Measurements from ENCODE around the gene EYS. TPM values are rescaled to one million over a fixed set of nuclear protein-coding genes. Genes with fewer than 3 reads are reported as not detected.

The EYS gene
- total and polyA plus RNA-seq, 2 experiments from 2014 or later, result under 0.01 to 0.15 TPM

GRCh38 chr6:63724721-63725120 lies 1982.3 kb downstream of the EYS start:
- no peak for TF ChIP-seq CTCF (IDR thresholded peaks at IDR 0.05; ENCODE audit: low read depth, low read length)
- Histone ChIP-seq H3K9me3 (ENCODE audit: low read depth) (no peaks in the 10 kb centered on the region), H3K4me3 (no peak overlapping the region), H3K27me3 (no peaks in the 10 kb centered on the region), H3K36me3 (no peaks in the 10 kb centered on the region), H3K27ac (no peak overlapping the region), H3K4me1 (ENCODE audit: low read depth) (no peaks in the 10 kb centered on the region)
- no peak for DNase-seq (ENCODE audit: low read depth in 1 of 2, low spot score in 1 of 2)

GRCh38 chr6:63721181-63721580 lies 1985.8 kb downstream of the EYS start:
- H3K9me3 ChIP-seq (ENCODE audit: low read depth), result no peaks in the 10 kb centered on the region
- H3K4me3 ChIP-seq, result no peak overlapping the region
- TF ChIP-seq CTCF (IDR thresholded peaks at IDR 0.05; ENCODE audit: low read depth, low read length), result no peak
- H3K36me3 ChIP-seq, result no peaks in the 10 kb centered on the region
- DNase-seq (ENCODE audit: low read depth in 1 of 2, low spot score in 1 of 2), result no peak
- no peak overlapping the region for H3K27ac ChIP-seq
- H3K27me3 ChIP-seq, result no peaks in the 10 kb centered on the region
- H3K4me1 ChIP-seq (ENCODE audit: low read depth), result no peaks in the 10 kb centered on the region

- DNase-seq (ENCODE audit: low read depth in 1 of 2, low spot score in 1 of 2), result no peak
Observed at GRCh38 chr6:63716169-63716568, 1990.9 kb downstream of the EYS start.

GRCh38 chr6:63714091-63714490 lies 1992.9 kb downstream of the EYS start:
- no peaks in the 10 kb centered on the region for H3K9me3 ChIP-seq (ENCODE audit: low read depth)
- no peak overlapping the region for H3K27ac ChIP-seq
- TF ChIP-seq CTCF (IDR thresholded peaks at IDR 0.05; ENCODE audit: low read depth, low read length), result no peak
- peaks cover 47% of the 10 kb centered on the region for H3K36me3 ChIP-seq
- no peaks in the 10 kb centered on the region for H3K4me1 ChIP-seq (ENCODE audit: low read depth)
- no peaks in the 10 kb centered on the region for H3K27me3 ChIP-seq
- DNase-seq (ENCODE audit: low read depth in 1 of 2, low spot score in 1 of 2), result no peak
- no peak overlapping the region for H3K4me3 ChIP-seq

More at GRCh38 chr6:63716169-63716568, 1990.9 kb downstream of the EYS start:
- Histone ChIP-seq H3K27ac (no peak overlapping the region), H3K4me1 (ENCODE audit: low read depth) (no peaks in the 10 kb centered on the region), H3K9me3 (ENCODE audit: low read depth) (no peaks in the 10 kb centered on the region), H3K4me3 (no peak overlapping the region), H3K36me3 (peaks cover 26% of the 10 kb centered on the region), H3K27me3 (no peaks in the 10 kb centered on the region)
- TF ChIP-seq CTCF (IDR thresholded peaks at IDR 0.05; ENCODE audit: low read depth, low read length), result no peak

GRCh38 chr6:63713332-63713731 lies 1993.7 kb downstream of the EYS start:
- TF ChIP-seq CTCF (IDR thresholded peaks at IDR 0.05; ENCODE audit: low read depth, low read length), result no peak
- H3K27ac ChIP-seq, result no peak overlapping the region
- H3K4me3 ChIP-seq, result no peak overlapping the region
- no peaks in the 10 kb centered on the region for H3K27me3 ChIP-seq
- no peak for DNase-seq (ENCODE audit: low read depth in 1 of 2, low spot score in 1 of 2)
- H3K4me1 ChIP-seq (ENCODE audit: low read depth), result no peaks in the 10 kb centered on the region
- peaks cover 51% of the 10 kb centered on the region for H3K36me3 ChIP-seq
- no peaks in the 10 kb centered on the region for H3K9me3 ChIP-seq (ENCODE audit: low read depth)

- peaks cover 75% of the 10 kb centered on the region for H3K36me3 ChIP-seq
- no peak for TF ChIP-seq CTCF (IDR thresholded peaks at IDR 0.05; ENCODE audit: low read depth, low read length)
- no peaks in the 10 kb centered on the region for H3K27me3 ChIP-seq
Observed at GRCh38 chr6:63709148-63709547, 1997.9 kb downstream of the EYS start.

More at GRCh38 chr6:63709148-63709547, 1997.9 kb downstream of the EYS start:
- H3K27ac ChIP-seq, result no peak overlapping the region
- H3K4me1 ChIP-seq (ENCODE audit: low read depth), result no peaks in the 10 kb centered on the region
- DNase-seq (ENCODE audit: low read depth in 1 of 2, low spot score in 1 of 2), result no peak
- H3K4me3 ChIP-seq, result no peak overlapping the region
- H3K9me3 ChIP-seq (ENCODE audit: low read depth), result no peaks in the 10 kb centered on the region

All from cardiac muscle cell (in vitro differentiated cells and primary cell).